HG03135 (cell line): ENCODE data around the gene DNAH6.
"Not testable (repeated sequence)": the region's sequence is repeated elsewhere in the genome, so short reads cannot be mapped to it uniquely, and the experiment has no call there.

Experiments used
- ATAC-seq: cut with Tn5 transposase; IDR thresholded peaks from one replicate; pipeline ENCODE4 v1.9.1; 2021; ENCODE audit warnings: mild to moderate bottlenecking, moderate library complexity; ENCODE audit not compliant: unreplicated experiment

The DNAH6 gene

DNA sequence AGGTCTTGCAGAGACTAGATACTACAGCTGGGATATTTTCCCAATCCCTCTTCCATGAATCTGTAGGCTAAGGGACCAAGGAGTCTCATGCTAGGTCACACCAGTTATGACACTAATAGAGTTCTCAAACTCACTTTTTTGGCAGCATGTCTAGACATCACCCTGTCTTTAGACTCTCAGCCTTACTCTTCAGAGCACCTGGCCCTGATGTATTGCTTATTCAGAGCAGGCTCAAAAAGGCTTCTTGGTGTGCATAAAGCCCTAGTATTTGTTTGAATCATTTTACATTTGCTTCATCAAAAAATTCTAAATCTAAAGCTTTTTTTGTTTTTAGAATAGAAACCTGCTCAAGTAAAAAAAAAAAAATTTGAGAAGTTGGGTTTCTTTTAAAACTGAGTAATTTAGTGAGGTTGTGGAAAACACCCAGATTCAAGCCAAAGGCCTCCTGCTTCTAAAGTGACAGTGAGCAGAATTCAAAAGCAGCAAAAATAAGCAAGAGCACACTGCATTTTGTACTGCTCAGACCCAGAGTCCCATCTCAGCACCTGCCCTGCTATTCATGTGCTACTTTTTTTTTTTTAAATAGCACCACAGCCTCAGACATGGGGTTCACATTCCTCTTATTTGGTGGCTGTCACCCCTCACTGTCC, 18.0 kb upstream of the DNAH6 start:
- no peak for ATAC-seq

GRCh38 chr2:84511024-84511423, 5.3 kb upstream of the DNAH6 start:
- not testable (repeated sequence) for ATAC-seq

DNA sequence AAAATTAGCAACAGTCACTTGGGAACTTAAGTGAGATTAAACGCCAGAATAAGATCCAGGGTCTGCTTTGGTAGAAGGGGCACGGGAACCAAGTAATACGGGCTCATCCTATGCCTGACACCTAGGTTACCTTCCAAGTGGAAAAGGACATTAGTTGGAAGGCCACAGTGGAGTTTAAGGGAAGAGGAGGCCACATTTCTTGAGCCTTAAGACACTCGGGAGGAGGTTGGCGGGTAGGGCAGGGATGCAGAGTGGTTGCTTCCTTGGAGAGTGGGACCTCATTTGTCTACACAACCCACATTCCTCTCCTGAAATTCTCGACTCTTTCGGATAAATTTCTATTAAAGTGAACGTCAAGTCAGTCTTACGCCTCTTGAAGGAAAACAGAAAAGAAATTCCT, 510 bp upstream of the DNAH6 start:
- ATAC-seq: no peak

GRCh38 chr2:84519332-84519957, 3.1 kb downstream of the DNAH6 start:
- ATAC-seq: no peak

- ATAC-seq: no peak
Measured at GRCh38 chr2:84526562-84526961, 10.3 kb downstream of the DNAH6 start.

- no peak for ATAC-seq
Measured at GRCh38 chr2:84527137-84528129, 11.1 kb downstream of the DNAH6 start.

DNA sequence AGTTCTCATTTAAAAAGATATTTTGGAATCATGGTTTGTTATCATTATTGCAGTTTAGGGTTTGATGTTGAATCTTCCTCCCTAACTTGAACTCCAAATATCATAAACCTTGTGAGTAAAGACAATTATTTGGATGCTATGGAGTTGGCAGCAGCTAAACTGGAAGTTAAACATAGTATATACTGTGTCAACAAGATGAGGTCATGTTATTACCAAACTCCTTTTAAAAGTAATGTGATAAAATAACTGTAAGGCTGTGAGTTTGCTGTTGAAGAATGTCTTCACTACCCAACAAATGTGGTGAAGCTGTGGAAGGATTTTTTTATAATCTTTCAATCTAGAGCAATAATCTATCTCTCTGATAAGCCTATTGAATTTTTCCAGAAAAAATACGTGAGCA, 16.0 kb downstream of the DNAH6 start:
- no peak for ATAC-seq

GRCh38 chr2:84534225-84534624, 17.9 kb downstream of the DNAH6 start:
- no peak for ATAC-seq

GRCh38 chr2:84537251-84537650, 21.0 kb downstream of the DNAH6 start:
- no peak for ATAC-seq

DNA sequence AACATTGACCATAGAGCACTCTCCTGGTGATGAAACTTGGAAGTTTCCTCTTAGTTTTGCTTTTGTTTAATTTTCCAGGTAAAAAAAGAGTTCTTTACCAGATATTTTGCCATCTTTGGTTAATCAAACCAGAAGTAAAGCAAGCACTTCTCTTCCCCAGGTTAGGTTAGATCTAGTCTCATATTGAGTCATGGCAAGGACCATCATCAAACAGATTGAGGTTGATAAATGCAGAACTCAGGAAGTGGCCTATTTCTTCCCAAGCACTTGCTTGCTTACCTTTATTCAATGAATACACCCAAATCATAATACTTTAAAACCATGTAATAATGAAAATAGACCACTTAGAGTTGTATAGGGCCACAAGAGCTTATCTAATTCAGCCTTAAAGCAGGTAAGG, 23.4 kb downstream of the DNAH6 start:
- ATAC-seq: no peak

- ATAC-seq: no peak
Measured at GRCh38 chr2:84545005-84545404, 28.7 kb downstream of the DNAH6 start.

DNA sequence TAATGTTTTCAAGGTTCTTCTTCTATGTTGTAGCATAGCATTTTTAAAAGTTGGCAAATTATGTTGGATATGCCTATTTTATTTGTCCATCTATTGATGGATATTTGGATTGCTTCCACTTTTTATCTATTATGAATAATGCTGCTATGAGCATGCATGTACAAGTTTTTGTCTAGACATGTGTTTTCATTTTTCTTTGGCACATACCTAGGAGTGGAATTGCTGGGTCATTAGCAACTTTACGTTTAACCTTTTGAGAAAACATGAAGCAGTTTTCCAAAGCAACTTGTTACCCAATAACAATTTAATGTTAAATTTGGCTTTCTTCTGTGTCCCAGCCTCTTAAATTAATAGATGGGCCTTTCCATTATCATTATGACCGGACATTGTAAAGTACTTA, 30.3 kb downstream of the DNAH6 start:
- ATAC-seq: no peak

- ATAC-seq: no peak
Measured at GRCh38 chr2:84548303-84548702, 32.0 kb downstream of the DNAH6 start.

- ATAC-seq: no peak
Measured at GRCh38 chr2:84550916-84551315, 34.6 kb downstream of the DNAH6 start.

- ATAC-seq: not testable (repeated sequence)
Measured at GRCh38 chr2:84551526-84551925, 35.2 kb downstream of the DNAH6 start.

GRCh38 chr2:84556190-84556589, 39.9 kb downstream of the DNAH6 start:
- ATAC-seq: no peak

- no peak for ATAC-seq
Measured at GRCh38 chr2:84559838-84560237, 43.5 kb downstream of the DNAH6 start.

DNA sequence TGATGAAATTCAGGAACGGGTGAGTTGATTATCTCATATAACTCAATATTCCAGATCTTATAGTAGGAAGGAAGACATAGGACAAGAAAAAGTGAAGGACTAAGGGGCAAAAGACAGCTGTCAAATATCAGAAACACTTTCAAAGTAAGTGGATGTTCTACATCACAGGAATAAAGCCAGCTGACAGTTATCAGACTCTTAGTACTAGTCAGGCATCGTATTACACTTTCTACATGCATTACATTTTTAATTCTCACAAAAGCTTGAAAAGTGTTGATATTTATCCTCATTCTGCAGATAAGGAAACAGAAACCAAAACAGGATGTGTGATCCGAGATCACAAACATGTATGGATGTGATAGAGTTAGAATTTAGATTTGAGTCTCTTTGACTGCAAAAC, 63.4 kb downstream of the DNAH6 start:
- no peak for ATAC-seq

- ATAC-seq: no peak
Measured at GRCh38 chr2:84603911-84604310, 87.6 kb downstream of the DNAH6 start.

DNA sequence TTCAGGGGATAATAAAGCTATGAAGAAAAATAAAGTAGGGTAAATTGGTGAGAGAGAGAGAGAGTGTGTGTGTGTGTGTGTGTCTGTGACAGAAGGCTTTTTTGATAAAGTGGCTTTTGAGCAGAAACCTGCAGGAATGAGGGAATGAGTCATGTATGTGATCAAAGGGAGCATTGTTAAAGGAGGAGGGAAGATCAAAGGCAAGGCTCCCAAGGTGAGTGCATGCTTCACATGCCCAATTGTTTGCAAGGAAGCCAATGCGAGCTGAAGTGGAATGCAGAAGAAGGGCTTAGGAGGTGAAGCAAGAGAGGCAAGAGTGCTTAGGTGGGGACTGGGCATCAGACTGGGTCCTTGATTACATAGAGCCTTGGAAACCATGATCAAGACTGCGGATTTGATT, 96.8 kb downstream of the DNAH6 start:
- no peak for ATAC-seq

DNA sequence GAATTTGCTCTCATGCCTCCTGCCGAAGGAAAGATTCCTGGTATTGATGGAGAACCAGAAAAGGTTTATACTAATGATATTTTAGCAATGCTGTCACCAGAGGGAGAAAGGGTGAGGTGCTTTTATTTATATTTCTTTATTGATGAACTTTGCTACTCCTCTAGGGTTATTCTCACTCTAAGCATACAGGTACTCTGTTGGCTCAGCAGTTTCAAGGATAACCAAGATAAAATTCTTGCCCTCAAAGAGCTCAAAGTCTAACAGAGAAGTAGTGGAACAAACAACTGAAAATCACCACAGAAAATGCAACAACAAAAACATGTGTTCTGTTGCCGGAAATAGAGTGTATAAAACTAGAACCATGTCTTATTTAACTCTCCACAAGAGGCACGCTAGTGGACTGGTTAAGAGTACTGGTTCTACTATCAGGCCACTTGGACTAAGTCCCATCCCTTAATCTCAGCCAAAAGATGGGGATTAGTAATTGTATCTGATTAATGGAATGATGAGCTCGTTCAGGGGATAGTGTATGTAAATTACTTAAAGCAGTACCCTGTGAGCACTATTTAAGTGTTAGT, 103.6 kb downstream of the DNAH6 start:
- ATAC-seq: no peak
